SIG-M5 (cell line): ENCODE data around the gene STK10.

Experiments
- DNase-seq: peaks from one replicate; lab custom pipeline; 2025; lab: John Stamatoyannopoulos, UW

Gene STK10

GRCh38 chr5:172188893-172189692 lies 1.1 kb upstream of the STK10 start:
- DNase-seq: no peak

GRCh38 chr5:172187118-172188032 lies 649 bp downstream of the STK10 start:
- peak; percentile 19 for DNase-seq

GRCh38 chr5:172186114-172186695 lies 1.8 kb downstream of the STK10 start:
- no peak for DNase-seq

- DNase-seq: no peak
These were observed 2.9 kb downstream of the STK10 start for GRCh38 chr5:172185096-172185461.

GRCh38 chr5:172183881-172184280 lies 4.1 kb downstream of the STK10 start:
- no peak for DNase-seq

GRCh38 chr5:172182291-172182690 lies 5.7 kb downstream of the STK10 start:
- no peak for DNase-seq

GRCh38 chr5:172180936-172181335 lies 7.1 kb downstream of the STK10 start:
- DNase-seq: no peak

- DNase-seq: peak; percentile 48
These were observed 8.7 kb downstream of the STK10 start for GRCh38 chr5:172178991-172179989.

GRCh38 chr5:172178301-172178987 lies 9.6 kb downstream of the STK10 start:
- DNase-seq: no peak

- no peak for DNase-seq
These were observed 10.8 kb downstream of the STK10 start for GRCh38 chr5:172177176-172177575.

GRCh38 chr5:172175263-172175719 lies 12.7 kb downstream of the STK10 start:
- peak; percentile 95 for DNase-seq

GRCh38 chr5:172173564-172174153 lies 14.4 kb downstream of the STK10 start:
- DNase-seq: peak; percentile 33

GRCh38 chr5:172172912-172173563 lies 15.0 kb downstream of the STK10 start:
- DNase-seq: no peak

GRCh38 chr5:172171118-172171517 lies 16.9 kb downstream of the STK10 start:
- no peak for DNase-seq

GRCh38 chr5:172170251-172170701 lies 17.7 kb downstream of the STK10 start:
- DNase-seq: no peak

- DNase-seq: no peak
These were observed 18.8 kb downstream of the STK10 start for GRCh38 chr5:172169216-172169615.

- DNase-seq: no peak
These were observed 19.7 kb downstream of the STK10 start for GRCh38 chr5:172168311-172168710.

- no peak for DNase-seq
These were observed 20.1 kb downstream of the STK10 start for GRCh38 chr5:172167895-172168294.

GRCh38 chr5:172166030-172166826 lies 21.8 kb downstream of the STK10 start:
- DNase-seq: no peak
